HG02798 (cell line): Measurements from ENCODE around the gene FNDC5.

ENCODE experiments used
- ATAC-seq: cut with Tn5 transposase; IDR thresholded peaks from one replicate; pipeline ENCODE4 v1.9.1; 2021; ENCODE audit warnings: mild to moderate bottlenecking; ENCODE audit not compliant: unreplicated experiment, poor library complexity

Gene FNDC5

GRCh38 chr1:32867671-32868070, 3.0 kb downstream of the FNDC5 start:
- no peak for ATAC-seq

- ATAC-seq, result no peak
Measured at GRCh38 chr1:32867151-32867550, 3.6 kb downstream of the FNDC5 start.

- no peak for ATAC-seq
Measured at GRCh38 chr1:32865639-32866405, 4.9 kb downstream of the FNDC5 start.

- ATAC-seq, result no peak
Measured at GRCh38 chr1:32864375-32865019, 6.2 kb downstream of the FNDC5 start.

- no peak for ATAC-seq
Measured at GRCh38 chr1:32863881-32864245, 6.8 kb downstream of the FNDC5 start.

- no peak for ATAC-seq
Measured at GRCh38 chr1:32863218-32863880, 7.4 kb downstream of the FNDC5 start.

- no peak for ATAC-seq
Measured at GRCh38 chr1:32861904-32862695, 8.6 kb downstream of the FNDC5 start.

GRCh38 chr1:32860566-32860965, 10.1 kb downstream of the FNDC5 start:
- ATAC-seq, result no peak

GRCh38 chr1:32859915-32860314, 10.8 kb downstream of the FNDC5 start:
- no peak for ATAC-seq

- no peak for ATAC-seq
Measured at GRCh38 chr1:32858791-32859190, 11.9 kb downstream of the FNDC5 start.

GRCh38 chr1:32858136-32858535, 12.6 kb downstream of the FNDC5 start:
- ATAC-seq, result no peak

GRCh38 chr1:32855861-32856617, 14.7 kb downstream of the FNDC5 start:
- ATAC-seq, result no peak

- ATAC-seq, result no peak
Measured at GRCh38 chr1:32848354-32849063, 22.2 kb downstream of the FNDC5 start.

GRCh38 chr1:32831878-32832277, 38.8 kb downstream of the FNDC5 start:
- no peak for ATAC-seq

- no peak for ATAC-seq
Measured at GRCh38 chr1:32830092-32830852, 40.4 kb downstream of the FNDC5 start.

GRCh38 chr1:32828341-32828740, 42.4 kb downstream of the FNDC5 start:
- ATAC-seq, result no peak

GRCh38 chr1:32825181-32825580, 45.5 kb downstream of the FNDC5 start:
- ATAC-seq, result no peak

- ATAC-seq, result peak; percentile 38
Measured at GRCh38 chr1:32818804-32819541, 51.7 kb downstream of the FNDC5 start.
